ENCODE measurements around the gene NT5C1A.

NT5C1A gene

DNA sequence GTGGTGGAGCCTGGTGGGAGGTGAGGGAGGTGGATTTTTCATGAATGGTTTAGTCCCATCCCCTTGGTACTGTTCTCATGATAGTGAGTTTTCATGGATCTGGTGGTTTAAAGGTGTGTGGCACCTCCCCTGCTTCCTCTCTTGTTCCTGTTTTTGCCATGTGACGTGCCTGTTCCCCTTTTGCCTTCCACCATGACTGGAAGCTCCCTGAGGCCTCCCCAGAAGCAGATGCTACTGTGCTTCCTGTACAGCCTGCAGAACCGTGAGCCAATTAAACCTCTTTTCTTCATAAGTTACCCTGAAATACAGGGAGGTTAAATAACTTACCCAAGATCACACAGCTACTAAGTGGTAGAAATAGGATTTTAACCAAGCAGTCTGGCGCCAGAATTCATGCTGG lies 28.2 kb downstream of the NT5C1A start:
- Histone ChIP-seq H3K4me3 (ENCODE audit: low read length) (no peak overlapping the region), H3K27ac (ENCODE audit: low read length) (no peak overlapping the region), H3K9ac (ENCODE audit: low read length) (no peak overlapping the region), H2AFZ (ENCODE audit: low read depth, low read length) (no peak overlapping the region), H3K79me2 (ENCODE audit: low read length) (no peaks in the 10 kb centered on the region), H3K36me3 (replicated peaks; ENCODE audit: low read depth, low read length) (no peaks in the 10 kb centered on the region), H3K4me2 (ENCODE audit: low read length) (no peak overlapping the region), H3K4me1 (ENCODE audit: low read length) (no peaks in the 10 kb centered on the region), H3K9me3 (ENCODE audit: insufficient read depth, low read length) (no peaks in the 10 kb centered on the region), H3K27me3 (ENCODE audit: low read depth, low read length) (peaks cover 3% of the 10 kb centered on the region; the same call in 1 of the 2 replicates), H4K20me1 (ENCODE audit: insufficient read depth, low read length) (no peaks in the 10 kb centered on the region)
- TF ChIP-seq EZH2phosphoT487 (IDR thresholded peaks at IDR 0.05; ENCODE audit: low read depth) (no peak), CTCF (IDR thresholded peaks at IDR 0.05; ENCODE audit: low read depth, low read length) (no peak)

GRCh38 chr1:39642796-39643195 lies 29.1 kb downstream of the NT5C1A start:
- Histone ChIP-seq H3K9ac (ENCODE audit: low read length) (no peak overlapping the region), H2AFZ (ENCODE audit: low read depth, low read length) (no peak overlapping the region), H3K27ac (ENCODE audit: low read length) (no peak overlapping the region), H3K4me3 (ENCODE audit: low read length) (no peak overlapping the region), H3K4me2 (ENCODE audit: low read length) (no peak overlapping the region), H3K4me1 (ENCODE audit: low read length) (no peaks in the 10 kb centered on the region), H4K20me1 (ENCODE audit: insufficient read depth, low read length) (no peaks in the 10 kb centered on the region), H3K27me3 (ENCODE audit: low read depth, low read length) (peaks cover 4% of the 10 kb centered on the region; the same call in 1 of the 2 replicates), H3K36me3 (replicated peaks; ENCODE audit: low read depth, low read length) (no peaks in the 10 kb centered on the region), H3K79me2 (ENCODE audit: low read length) (no peaks in the 10 kb centered on the region), H3K9me3 (ENCODE audit: insufficient read depth, low read length) (no peaks in the 10 kb centered on the region)
- TF ChIP-seq EZH2phosphoT487 (IDR thresholded peaks at IDR 0.05; ENCODE audit: low read depth) = no peak
- TF ChIP-seq CTCF (IDR thresholded peaks at IDR 0.05; ENCODE audit: low read depth, low read length) = no peak

GRCh38 chr1:39640861-39641260 lies 31.0 kb downstream of the NT5C1A start:
- H4K20me1 ChIP-seq (ENCODE audit: insufficient read depth, low read length) = no peaks in the 10 kb centered on the region
- no peak overlapping the region for H3K9ac ChIP-seq (ENCODE audit: low read length)
- H3K27ac ChIP-seq (ENCODE audit: low read length) = no peak overlapping the region
- TF ChIP-seq CTCF (IDR thresholded peaks at IDR 0.05; ENCODE audit: low read depth, low read length) (no peak), EZH2phosphoT487 (IDR thresholded peaks at IDR 0.05; ENCODE audit: low read depth) (no peak)
- no peaks in the 10 kb centered on the region for H3K79me2 ChIP-seq (ENCODE audit: low read length)
- no peak overlapping the region for H2AFZ ChIP-seq (ENCODE audit: low read depth, low read length)
- H3K27me3 ChIP-seq (ENCODE audit: low read depth, low read length) = peaks cover 4% of the 10 kb centered on the region; the same call in 1 of the 2 replicates
- H3K4me2 ChIP-seq (ENCODE audit: low read length) = no peak overlapping the region
- H3K4me1 ChIP-seq (ENCODE audit: low read length) = no peaks in the 10 kb centered on the region
- no peak overlapping the region for H3K4me3 ChIP-seq (ENCODE audit: low read length)
- H3K36me3 ChIP-seq (replicated peaks; ENCODE audit: low read depth, low read length) = no peaks in the 10 kb centered on the region
- no peaks in the 10 kb centered on the region for H3K9me3 ChIP-seq (ENCODE audit: insufficient read depth, low read length)

- peak within 1 kb of the TSS; percentile 58 for H3K4me2 ChIP-seq (ENCODE audit: low read length)
- H3K9me3 ChIP-seq (ENCODE audit: insufficient read depth, low read length) = no peaks in the 10 kb centered on the region
- no peaks in the 10 kb centered on the region for H3K79me2 ChIP-seq (ENCODE audit: low read length)
- no peaks in the 10 kb centered on the region for H3K4me1 ChIP-seq (ENCODE audit: low read length)
- no peak for TF ChIP-seq EZH2phosphoT487 (IDR thresholded peaks at IDR 0.05; ENCODE audit: low read depth)
- 0 out of 2 replicates have a peak, but pooled peaks have one; percentile 5 for TF ChIP-seq CTCF (IDR thresholded peaks at IDR 0.05; ENCODE audit: low read depth, low read length)
- peak within 1 kb of the TSS; percentile 76 for H3K4me3 ChIP-seq (ENCODE audit: low read length)
- no peak within 1 kb of the TSS for H3K27ac ChIP-seq (ENCODE audit: low read length)
- peak within 1 kb of the TSS; percentile 70; the same call in 1 of the 2 replicates for H2AFZ ChIP-seq (ENCODE audit: low read depth, low read length)
- peaks cover 4% of the 10 kb centered on the region; the same call in 1 of the 2 replicates for H3K27me3 ChIP-seq (ENCODE audit: low read depth, low read length)
- H3K9ac ChIP-seq (ENCODE audit: low read length) = peak within 1 kb of the TSS; percentile 22; the same call in 1 of the 2 replicates
- H3K36me3 ChIP-seq (replicated peaks; ENCODE audit: low read depth, low read length) = no peaks in the 10 kb centered on the region
- no peaks in the 10 kb centered on the region for H4K20me1 ChIP-seq (ENCODE audit: insufficient read depth, low read length)
These were observed 32.4 kb downstream of the NT5C1A start, which contains the start of gene HEYL for GRCh38 chr1:39639305-39640130. Gene HEYL (minus strand): TSS chr1:39639643. CDS start chr1:39639625, 18 bp downstream.
